GM21360 (cell line): Measurements from ENCODE around the gene PAK1IP1.
"Not testable (repeated sequence)": the region's sequence is repeated elsewhere in the genome, so short reads cannot be mapped to it uniquely, and the experiment has no call there.

Experiments used
- ATAC-seq: cut with Tn5 transposase; IDR thresholded peaks from one replicate; pipeline ENCODE4 v1.9.1; 2021; ENCODE audit warnings: mild to moderate bottlenecking, moderate library complexity; ENCODE audit not compliant: unreplicated experiment

Gene PAK1IP1

DNA sequence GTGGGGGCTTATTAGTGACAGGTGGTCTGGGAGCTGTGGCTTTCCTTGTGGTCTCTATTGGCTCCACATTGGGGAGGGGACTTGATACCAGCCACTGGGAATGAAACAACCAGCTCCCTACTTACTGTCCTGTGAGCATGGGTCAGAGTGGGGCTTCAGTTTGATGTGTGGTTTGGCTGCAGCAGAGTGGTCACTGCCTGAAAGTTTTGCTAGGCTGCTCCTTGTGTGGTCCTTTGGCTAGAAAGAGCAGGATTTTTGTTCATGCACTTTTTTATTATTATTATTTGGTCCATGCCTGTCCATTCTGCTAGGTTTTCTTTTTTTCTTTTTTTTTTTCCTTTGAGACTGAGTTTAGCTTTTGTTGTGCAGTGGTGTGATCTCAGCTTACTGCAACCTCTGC, 45.3 kb downstream of the PAK1IP1 start:
- no peak for ATAC-seq

DNA sequence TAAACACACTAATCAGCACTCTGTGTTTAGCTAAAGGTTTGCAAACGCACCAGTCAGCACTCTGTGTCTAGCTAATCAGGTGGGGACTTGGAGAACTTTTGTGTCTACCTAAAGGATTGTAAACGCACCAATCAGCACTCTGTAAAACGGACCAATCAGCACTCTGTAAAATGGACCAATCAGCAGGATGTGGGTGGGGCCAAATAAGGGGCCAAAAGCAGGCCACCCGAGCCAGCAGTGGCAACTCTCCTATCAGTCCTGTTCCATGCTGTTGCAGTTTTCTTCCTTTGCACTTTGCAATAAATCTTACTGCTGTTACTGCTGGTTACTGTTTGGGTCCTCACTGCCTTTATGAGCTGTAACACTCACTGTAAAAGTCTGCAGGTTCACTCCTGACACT, 46.9 kb downstream of the PAK1IP1 start:
- not testable (repeated sequence) for ATAC-seq

DNA sequence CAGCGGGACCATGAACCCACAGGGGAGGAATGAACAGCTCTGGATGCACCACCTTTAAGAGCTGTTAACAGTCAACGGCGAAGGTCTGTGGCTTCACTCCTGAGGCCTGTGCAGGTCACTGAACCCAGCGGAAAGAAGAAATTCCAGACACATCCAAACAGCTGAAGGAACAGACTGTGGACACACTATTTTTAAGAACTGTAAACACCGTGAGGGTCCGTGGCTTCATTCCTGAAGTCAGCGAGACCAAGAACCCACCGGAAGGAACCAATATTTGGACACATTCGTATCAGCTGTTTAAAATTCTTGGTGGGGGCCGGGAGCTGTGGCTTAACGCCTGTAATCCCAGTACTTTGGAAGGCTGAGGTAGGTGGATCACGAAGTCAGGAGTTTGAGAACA, 47.5 kb downstream of the PAK1IP1 start:
- no peak for ATAC-seq

DNA sequence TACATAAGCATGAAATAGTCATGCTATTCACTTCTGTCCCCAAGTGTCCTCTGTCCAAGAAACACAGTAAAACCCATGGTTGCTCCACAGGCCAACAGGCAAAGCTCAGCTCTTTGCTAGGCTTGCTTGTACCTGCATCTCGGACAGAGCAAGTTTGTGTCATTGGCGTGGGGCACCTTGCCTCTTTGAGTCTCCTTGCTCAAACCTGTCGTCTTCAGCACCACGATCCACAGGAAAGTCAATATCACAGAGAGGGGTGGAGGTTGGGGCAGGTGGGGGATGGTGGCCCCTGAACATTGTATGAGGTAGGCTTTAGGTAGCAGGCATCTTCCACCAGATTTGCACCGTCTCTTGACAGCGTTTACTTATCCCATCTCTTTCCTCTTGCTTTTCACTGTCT, 48.7 kb downstream of the PAK1IP1 start:
- ATAC-seq: no peak

DNA sequence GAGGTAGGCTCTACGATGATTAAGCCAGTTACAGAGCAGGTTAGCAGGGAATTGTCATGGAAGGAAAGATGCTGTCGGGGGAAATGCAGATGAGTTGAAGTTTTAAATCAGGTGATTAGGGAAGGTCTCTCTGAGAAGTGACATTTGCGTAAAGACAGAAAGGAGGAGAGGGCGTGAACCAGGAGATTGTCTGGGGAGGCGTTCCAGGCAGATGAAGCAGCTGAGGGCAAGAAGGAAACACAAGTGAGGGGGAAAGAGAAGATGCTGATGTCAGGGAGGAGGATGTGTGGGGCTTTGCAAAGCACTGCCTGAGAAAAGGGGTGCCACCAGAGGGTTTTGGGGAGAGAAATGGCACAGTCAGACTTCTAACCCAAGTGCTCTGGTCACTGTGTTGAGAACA, 50.3 kb downstream of the PAK1IP1 start:
- ATAC-seq: no peak

DNA sequence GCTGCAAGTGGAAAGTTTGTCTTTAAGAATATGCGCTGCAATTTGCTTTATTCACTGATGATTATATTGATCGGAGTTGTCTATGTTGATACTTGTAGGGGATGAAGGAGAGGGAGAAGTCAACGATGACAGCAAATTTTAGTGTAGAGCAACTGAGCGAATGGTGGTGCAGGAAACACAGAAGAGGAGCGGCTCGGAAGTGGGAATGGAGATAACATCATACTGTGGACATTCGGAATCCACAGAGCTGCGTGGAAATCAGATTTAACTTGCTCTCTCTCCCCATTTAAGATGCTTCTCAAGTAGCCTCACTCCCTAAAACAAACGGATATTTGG, 52.1 kb downstream of the PAK1IP1 start:
- no peak for ATAC-seq

DNA sequence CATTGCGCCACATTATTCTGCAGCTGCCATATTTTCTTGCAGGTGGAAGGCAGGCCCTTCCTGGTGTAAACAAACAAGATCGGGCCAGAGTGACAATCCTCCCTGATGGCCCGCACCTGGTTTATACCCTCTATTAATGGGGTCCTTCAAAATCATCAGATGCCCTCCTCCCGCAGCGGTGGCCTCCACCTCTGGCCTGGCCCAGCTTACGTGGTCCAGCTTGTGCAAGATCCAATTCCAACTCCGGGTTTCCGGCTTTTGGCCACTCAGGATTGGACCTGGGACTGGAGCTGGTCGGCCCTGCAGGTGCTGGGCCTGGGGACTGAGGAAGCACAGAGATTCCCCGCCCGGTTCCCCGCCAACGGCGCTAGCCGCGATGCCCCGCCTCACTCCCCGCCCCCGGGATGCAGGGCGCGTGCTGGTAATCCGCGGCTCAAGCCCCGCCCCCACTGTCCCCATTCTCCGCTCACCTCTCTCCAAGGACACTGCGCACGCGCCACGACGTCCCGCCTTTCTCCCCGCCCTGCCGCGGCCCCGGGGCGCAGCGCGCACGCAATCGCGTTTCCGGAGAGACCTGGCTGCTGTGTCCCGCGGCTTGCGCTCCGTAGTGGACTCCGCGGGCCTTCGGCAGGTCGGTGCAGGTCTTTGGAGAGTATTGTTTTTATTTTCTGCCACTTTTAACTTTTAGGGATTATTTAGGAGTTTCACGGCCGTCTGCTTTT, 52.6 kb downstream of the PAK1IP1 start, which contains the start of gene TMEM14B:
TMEM14B (plus strand) TSS at position 555 of the 722 bp plus-strand sequence. CDS start 1,441 bp downstream, outside the sequence.
- peak; percentile 98 for ATAC-seq

DNA sequence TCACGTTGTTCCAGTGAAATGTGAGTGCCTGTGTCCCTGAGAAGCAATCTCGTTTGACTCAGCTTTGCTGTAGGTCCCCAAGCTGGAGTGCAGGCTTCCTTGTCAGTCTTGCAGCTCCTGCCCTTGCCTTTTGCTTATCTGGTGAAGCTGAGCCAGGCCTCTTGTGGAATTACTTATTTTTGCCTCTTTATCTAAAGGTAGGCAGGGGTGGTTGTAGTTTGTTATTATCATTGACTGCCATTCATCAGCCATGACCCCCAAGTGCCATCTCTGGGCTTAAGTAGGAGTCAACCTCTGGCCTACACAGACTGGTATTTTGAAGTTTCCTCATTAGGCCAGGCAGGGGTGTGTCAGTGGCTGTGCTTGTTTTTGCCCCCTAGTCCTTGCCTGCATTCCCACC, 55.0 kb downstream of the PAK1IP1 start:
- ATAC-seq: no peak

DNA sequence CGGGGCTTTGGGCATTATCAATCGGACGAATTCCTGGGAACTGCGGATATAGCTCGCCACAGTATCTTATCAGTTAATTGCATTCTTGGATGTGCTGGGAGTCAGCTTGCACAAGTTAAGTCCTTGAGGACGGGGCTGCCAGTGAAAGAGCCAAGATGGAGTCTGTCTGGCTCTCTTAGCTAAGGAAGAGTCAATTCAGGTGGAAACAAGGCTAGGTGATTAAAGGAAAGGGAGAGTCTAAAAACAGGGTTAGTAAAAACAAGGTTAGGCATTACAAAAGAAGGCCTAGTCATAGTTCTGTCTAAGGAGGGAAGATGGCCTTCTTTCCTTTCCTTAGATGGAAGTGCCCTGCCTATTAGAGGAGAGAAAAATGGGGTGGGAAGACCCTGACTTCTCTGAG, 55.8 kb downstream of the PAK1IP1 start:
- not testable (repeated sequence) for ATAC-seq

DNA sequence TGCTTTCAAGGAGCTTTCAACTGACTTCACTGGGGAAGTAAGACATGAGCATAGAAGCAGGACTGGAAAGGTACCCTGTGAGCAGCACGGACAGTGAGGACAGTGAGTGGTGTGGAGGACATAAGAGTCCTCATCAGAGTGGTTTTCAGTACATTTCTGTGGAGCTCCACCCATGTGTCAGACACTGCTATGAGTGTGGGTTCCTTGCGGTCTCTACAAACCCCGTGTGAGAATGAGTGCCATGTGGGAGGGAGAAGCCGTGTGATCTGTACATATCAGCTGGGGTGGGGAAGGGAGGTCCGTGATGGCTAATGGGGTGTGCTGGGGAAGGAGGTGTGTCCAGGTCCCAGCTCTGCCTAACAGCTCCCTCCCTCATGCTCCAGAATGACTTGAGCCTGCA, 57.0 kb downstream of the PAK1IP1 start:
- not testable (repeated sequence) for ATAC-seq

DNA sequence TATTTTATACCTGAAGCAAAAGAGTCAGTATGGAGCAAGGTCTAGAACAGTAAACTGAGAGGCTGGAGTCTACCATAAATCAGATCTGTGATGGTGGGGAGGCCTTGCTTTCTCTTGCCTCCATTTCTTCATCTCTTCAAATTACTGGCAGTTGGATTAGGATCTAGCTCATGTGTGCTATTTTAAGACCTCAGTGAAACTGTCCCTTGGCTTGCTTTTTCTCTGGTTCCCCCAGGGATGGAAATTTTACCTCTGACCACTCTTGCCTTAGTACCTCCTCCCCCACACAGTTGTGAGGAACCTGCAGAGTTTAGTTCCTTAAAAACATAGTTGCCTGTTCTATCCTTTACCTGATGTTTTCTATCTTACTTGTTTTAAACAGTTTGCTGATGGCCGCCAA, 61.3 kb downstream of the PAK1IP1 start:
- ATAC-seq: no peak
